Coronary artery (tissue), 2 donors: ENCODE data around the gene LRRN2.
"Not testable (repeated sequence)": the region's sequence is repeated elsewhere in the genome, so short reads cannot be mapped to it uniquely, and the experiment has no call there.

Experiments used
- DNase-seq: peaks from one replicate; pipeline ENCODE4 v3.0.0-alpha.2; 2017; ENCODE audit warnings: low spot score
- H3K27ac ChIP-seq, 2 donors: fragments of 200-600 bp; sonication (generic); one replicate each; pipeline ENCODE4 v1.5.1; 2016 to 2019
- H3K4me3 ChIP-seq: fragments of 200-600 bp; sonication (generic); 2 replicates; pipeline ENCODE4 v1.5.1; 2016; ENCODE audit warnings: mild to moderate bottlenecking, moderate library complexity
- TF ChIP-seq, protein P1 (sequence below): fragments of 200-600 bp; sonication (generic); IDR thresholded peaks from one replicate; pipeline ENCODE4 v1.5.1; 2019; ENCODE audit warnings: antibody characterized with exemption

LRRN2 gene

DNA sequence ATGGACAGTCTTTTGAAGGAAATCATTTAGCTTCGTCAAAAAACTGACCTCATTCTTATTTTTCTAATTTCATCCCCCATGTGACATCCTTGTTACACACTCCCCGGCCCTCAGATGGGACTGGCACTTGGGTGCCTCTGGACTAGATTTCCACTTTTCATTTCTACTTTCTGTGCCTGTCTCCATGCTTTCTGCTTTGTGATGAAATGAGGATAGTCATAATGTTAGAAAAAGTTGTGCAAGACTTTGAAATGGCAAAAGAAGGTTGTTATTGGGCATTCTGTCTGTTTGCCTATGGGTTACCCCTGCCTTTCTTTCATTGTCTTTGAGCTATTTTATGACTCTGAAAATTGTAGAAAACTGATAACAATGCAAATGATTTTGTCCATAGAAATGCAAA, 114.4 kb downstream of the LRRN2 start:
- Histone ChIP-seq H3K4me3 (no peak overlapping the region), H3K27ac (no peak overlapping the region)
- no peak for DNase-seq
- TF ChIP-seq, protein P1, sequence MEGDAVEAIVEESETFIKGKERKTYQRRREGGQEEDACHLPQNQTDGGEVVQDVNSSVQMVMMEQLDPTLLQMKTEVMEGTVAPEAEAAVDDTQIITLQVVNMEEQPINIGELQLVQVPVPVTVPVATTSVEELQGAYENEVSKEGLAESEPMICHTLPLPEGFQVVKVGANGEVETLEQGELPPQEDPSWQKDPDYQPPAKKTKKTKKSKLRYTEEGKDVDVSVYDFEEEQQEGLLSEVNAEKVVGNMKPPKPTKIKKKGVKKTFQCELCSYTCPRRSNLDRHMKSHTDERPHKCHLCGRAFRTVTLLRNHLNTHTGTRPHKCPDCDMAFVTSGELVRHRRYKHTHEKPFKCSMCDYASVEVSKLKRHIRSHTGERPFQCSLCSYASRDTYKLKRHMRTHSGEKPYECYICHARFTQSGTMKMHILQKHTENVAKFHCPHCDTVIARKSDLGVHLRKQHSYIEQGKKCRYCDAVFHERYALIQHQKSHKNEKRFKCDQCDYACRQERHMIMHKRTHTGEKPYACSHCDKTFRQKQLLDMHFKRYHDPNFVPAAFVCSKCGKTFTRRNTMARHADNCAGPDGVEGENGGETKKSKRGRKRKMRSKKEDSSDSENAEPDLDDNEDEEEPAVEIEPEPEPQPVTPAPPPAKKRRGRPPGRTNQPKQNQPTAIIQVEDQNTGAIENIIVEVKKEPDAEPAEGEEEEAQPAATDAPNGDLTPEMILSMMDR: no peak

DNA sequence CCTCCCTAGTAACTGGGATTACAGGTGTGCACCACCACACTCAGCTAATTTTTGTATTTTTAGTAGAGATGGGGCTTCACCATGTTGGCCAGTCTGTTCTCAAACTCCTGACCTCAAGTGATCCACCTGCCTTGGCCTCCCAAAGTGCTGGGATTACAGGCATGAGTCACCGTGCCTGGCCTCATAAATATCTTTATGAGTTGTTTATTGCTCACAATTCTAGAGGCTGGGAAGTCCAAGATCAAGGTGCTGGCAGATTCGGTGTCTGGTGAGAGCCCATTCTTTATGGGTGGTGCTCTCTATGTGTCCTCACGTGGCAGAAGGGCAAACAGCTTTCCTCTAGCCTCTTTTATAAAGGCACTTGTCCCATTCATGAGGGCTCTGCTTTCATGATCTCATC, 115.5 kb downstream of the LRRN2 start:
- DNase-seq, H3K27ac ChIP-seq, H3K4me3 ChIP-seq: not testable (repeated sequence)

DNA sequence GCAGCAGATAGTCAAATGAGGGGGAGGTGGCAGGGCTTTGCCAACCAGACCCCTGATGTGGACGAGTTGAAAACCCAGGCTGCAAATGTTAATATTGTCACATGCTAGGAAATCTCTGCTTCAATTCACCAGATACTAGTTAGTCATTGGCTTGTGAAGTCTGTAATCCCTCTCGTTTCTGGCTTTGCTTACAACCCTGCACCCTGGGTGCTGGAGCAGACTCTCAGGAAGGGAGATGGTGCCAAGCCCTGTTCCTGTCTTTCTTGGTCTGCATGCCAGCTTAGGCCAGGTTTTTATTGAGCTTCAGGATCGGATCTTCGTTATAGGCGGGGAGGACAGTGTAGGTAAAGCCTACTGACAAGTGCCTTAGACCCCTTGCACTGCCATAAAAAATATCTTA, 116.1 kb downstream of the LRRN2 start:
- no peak for DNase-seq
- TF ChIP-seq, protein P1: no peak
- no peak overlapping the region for H3K4me3 ChIP-seq
- H3K27ac ChIP-seq: no peak overlapping the region

DNA sequence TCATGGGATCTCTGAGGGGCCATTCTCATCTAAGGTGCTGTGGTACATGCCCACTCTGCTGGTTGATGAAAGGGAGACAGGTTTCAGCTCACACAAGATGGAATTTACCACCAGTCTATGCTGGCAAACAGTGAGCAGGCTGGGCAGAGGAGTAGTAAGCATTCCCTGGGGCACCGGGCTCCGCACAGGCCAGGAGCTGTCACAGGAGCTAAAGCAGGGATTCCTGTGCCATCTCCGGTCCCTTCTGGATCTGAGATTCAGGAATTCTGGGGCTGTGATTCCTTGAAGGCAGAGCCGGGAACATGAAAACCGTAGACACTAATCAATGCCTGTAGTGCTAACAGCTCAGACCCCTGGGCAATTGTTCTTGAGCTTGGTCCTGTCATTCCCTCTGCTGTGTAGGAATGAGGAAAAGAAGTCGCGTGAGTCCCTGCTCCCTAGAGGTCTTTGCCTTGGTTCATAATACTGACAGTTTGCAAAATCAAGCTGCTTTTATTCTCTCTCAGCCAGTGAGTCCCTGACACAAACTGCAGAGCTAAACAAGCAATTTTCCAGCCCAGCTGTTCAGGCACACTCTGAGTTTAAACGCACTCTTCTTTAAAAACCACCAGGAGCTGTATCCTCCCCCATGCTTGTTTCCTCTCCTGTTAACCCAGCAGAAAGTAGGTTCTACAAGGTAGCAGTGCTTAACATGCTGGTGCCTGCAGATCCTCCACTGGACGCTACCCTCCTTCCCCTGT, 116.8 kb downstream of the LRRN2 start:
- DNase-seq: no peak
- Histone ChIP-seq H3K27ac (no peak overlapping the region), H3K4me3 (no peak overlapping the region)
- TF ChIP-seq, protein P1: no peak
